Middle frontal gyrus (tissue), 1 donor: ENCODE results near the gene DNMT1.
"Not testable (repeated sequence)": the region's sequence is repeated elsewhere in the genome, so short reads cannot be mapped to it uniquely, and the experiment has no call there.

Experiments
- DNase-seq: peaks from one replicate; pipeline ENCODE4 v3.0.0-alpha.2; 2015; ENCODE audit warnings: low spot score; ENCODE audit errors: extremely low spot score

DNMT1 gene

DNA sequence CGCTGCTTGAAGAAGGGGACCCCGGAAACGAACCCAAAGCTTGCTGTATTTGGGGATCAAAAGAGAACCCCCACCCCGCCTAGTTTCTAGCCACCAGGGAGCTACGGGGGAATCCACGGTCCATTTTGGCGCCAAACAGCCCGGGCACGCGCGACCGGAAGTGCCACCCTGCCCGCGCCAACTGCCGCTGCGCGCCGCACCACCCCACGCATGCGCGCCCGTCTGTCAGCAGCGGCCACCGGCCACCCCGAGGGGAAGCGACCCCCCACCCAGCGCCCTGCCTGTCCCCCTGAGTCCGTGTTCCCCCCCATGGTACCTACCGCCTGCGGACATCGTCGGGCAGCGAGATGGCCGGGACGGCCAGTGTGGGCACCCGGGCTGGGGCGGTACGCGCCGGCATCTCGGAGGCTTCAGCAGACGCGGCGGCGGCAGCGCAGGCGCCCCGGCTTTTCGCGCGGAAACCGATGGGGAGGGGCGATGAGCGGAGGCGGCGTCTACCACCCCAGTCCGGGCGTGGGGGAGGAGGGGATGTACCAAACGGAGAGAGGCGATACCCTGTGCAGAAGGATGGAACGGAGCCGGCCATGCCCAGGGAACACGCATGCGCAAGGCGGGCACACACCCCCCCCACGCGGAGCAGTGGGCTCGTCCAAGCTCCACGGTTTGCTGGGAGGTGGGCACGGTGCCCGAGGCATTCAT, at the start of gene DNMT1:
Gene DNMT1, minus strand, starts transcription at position 454 of the 699 bp plus-strand sequence. Its CDS starts 54 bp downstream, at position 400.
- DNase-seq, result peak; percentile 88

DNA sequence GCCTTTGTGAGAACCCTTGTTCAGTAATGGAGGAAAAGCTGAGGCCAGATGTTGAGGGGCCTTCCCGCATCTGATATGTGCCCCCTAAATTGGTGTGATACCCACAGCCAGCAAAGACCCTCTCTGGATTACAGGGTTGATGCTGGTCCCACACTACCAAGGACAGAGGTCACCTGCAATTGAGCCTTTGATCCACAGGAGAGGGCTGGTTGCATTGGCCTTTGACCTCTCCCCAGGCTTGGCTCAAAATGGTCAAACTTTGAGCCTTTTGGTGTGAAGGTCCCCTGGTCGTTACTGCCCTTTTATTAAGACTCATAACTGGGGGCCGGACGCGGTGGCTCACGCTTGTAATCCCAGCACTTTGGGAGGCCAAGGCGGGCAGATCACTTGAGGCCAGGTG, 48.9 kb upstream of the DNMT1 start:
- DNase-seq, result no peak

DNA sequence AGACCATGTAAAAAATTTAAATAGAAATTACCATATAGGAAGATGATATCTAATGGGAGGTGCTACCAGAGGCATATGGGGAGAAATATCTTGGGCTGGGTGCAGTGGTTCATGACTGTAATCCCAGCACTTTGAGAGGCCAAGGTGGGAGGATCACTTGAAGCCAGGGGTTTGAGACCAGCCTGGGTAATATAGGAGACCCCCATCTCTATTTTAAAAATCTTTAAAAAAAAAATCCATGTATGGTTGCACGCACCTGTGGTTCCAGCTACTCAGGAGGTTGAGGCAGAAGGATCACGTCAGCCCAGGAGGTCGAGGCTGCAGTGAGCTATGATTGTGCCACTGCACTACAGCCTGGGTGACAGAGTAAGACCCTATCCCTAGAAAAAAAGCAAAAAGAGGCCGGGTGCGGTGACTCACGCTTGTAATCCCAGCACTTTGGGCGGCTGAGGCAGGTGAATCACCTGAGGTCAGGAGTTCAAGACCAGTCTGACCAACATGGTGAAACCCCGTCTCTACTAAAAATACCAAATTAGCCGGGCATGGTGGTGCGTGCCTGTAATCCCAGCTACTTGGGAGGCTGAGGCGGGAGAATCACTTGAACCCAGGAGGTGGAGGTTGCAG, 47.2 kb upstream of the DNMT1 start:
- DNase-seq, result not testable (repeated sequence)

DNA sequence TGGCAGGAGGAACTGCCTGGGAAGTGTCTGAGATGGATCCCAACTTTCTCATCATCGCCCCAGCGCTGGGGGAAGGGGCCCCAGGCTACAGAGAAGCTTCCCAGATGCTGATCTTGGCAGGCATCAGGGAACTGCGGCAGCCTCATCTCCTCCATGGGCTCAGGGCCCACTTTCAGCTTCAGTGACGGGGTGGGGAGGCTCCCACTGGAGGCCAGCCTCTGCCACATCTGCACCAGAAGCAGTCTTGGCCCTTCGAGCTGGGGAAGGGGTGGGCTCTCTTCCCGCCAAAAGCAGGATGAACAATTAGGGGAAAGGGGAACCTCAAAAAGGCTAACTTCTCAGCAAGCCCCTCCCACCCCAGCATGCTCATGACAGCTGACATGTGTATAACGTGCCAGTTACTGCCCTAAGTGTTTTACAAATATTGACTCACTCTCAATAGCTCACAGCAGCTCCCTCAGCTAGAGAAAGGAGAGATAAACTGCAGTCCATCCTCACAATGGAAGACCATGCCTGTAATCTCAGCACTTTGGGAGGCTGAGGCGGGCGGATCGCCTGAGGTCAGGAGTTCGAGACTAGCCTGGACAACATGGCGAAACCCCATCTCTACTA, 43.5 kb upstream of the DNMT1 start:
- DNase-seq, result no peak

DNA sequence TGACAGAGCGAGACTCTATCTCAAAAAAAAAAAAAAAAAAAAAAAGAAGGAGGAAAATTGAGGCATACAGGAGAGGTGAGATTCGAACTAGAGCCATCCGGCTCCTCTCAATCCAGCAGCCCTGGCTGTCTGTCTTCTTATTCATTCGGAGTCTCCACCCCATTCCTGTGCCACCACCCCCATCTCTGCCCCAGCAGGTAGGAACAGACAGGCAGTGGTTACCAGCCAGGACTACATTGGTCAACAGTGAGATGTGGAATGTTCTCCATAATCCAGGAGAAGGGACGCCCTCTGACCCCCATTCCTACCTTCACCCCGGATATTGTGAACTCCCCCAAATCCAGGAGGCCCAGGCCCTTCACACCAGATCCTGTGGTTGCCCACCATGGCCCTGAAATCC, 42.9 kb upstream of the DNMT1 start:
- DNase-seq, result no peak

DNA sequence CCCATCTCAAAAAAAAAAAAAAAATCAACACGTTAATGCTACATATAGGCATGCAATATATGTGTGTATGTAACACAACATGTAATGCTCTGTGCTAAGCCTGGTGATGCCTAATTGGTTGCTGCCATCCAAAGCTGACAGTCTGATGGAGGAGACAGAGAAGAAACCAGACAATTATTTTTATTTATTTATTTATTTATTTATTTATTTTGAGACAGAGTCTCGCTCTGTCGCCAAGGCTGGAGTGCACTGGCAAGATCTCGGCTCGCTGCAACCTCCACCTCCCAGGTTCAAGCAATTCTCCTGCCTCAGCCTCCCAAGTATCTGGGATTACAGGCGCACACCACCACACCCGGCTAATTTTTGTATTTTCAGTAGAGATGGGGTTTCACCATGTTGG, 40.7 kb upstream of the DNMT1 start:
- DNase-seq, result not testable (repeated sequence)

DNA sequence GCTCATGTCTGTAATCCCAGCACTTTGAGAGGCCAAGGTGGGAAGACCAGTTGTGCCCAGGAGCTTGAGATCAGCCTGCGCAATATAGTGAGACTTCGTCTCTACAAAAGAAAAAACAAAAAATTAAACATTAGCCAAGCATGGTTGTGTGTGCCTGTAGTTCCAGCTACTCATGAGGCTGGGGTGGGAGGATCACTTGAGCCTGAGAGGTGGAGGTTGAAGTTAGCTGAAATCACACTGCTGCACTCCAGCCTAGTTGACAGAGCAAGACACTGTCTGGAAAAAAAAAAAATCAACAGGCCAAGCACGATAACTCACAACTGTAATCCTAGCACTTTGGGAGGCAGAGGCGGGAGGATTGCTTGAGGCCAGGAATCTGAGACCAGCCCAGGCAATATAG, 40.2 kb upstream of the DNMT1 start:
- no peak for DNase-seq

DNA sequence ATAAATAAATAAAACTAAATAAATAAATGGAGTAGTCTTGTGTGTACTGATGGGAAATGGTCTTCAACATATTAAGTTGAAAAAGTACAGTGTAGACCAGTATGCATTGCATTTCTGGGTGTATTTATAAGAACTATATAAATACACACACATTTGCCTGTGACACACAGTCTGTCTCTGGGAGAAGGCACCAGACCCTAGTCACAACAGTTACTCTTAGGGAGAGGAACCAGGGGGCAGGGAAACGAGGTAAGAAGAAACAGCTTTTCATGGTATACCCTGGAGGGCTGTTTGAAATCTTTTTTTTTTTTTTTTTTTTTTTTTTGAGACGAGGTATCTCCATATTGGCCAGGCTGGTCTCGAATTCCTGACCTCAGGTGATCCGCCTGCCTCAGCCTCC, 39.2 kb upstream of the DNMT1 start:
- DNase-seq, result no peak

DNA sequence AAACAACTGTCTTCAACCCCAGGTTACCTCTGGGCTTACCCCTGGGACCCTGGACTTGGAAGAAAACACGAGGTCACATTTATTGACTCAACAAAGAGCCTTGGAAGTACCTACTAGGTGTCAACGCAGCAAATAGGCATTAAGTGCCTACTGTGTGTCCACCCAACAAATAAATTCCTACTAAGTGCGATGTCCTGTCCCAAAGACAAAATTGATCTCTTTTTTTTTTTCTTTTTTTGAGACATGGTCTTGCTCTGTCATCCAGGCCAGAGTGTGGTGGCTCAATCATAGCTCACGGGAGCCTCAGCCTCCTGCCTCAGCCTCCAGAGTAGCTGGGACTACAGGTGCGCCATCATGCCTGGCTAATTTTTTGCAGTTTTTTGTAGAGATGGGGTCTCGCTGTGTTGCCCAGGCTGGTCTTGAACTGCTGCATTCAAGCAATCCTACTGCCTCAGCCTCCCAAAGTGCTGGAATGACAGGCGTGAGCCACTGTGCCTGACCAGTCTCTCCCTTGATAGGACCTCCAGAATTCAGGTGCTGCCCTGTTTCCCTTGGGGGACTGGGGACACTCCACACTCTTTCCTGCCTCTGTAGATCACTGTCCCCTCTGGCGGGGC, 37.0 kb upstream of the DNMT1 start:
- DNase-seq, result no peak

DNA sequence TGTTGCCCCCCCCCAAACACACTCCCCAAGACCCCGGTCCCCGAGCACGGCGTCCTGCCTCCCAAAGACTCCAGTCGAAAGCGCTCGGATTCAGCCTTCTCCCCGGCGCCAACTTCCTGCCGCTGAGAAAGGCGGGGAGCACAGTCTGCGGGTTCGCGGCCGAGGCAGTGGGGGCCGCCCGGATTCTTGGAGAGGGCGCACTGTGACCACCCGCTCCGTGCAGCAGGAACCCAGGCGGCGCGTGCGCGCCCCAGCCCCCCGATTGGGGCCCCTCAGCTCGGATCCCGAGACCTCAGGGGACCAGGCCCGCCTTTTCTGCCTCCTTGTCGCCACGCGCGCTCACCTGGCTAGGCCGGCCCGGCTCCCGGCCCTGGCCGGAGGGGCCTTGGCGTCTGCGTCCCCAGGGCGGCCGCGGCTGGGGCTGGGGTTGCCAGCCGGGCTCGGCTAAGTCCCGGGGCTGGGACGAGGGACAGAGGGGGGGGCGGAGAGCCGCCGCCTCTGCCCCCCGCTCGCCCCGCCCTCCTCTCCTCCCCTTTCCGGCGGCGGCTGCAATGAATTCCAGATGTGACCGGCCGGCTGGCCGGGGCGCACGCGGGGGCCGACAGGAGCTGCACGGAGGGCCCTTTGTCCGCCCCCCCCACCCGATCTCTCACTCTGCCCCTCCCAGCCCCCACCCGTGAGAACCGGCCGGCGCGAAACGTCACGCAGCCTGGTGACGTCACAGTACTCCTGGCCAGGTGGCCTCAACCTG, 36.3 kb upstream of the DNMT1 start, which contains the start of gene S1PR2:
Gene S1PR2, minus strand, starts transcription at position 471 of the 751 bp plus-strand sequence. CDS start 6,426 bp downstream, outside the sequence.
- no peak for DNase-seq

DNA sequence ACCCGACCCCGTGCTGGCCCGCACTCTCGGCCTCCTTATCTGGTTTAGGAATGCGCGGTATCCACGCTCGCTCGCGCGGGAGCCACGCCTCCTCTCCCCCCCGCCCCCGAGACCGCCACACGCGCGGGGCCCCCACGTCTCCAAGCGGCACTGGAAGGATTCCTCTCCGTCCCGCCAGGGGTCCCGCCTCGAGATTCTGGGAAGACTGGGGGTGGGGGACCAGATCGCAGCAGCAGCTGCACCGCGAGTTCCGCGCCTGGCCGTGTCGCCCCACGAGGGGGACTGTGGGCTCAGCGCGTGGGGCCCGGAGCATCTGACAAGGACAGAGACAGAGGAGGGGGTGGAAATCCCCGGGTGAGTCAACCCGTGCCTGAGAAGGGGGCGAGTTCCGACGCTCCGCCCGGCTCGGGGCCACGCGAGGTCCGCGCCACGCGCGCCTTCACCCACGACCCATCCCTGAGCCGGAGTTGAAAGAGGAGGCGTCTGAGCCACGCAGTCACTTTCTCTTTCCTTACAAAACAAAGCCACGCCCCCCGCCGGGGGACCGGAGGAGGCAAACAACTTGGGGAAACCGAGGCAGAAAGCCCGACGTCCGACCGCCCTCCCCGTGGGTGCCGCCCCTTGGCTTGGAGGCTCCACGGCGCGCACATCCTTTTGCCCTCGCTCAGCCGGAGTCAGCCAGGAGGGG, 35.6 kb upstream of the DNMT1 start:
- no peak for DNase-seq

DNA sequence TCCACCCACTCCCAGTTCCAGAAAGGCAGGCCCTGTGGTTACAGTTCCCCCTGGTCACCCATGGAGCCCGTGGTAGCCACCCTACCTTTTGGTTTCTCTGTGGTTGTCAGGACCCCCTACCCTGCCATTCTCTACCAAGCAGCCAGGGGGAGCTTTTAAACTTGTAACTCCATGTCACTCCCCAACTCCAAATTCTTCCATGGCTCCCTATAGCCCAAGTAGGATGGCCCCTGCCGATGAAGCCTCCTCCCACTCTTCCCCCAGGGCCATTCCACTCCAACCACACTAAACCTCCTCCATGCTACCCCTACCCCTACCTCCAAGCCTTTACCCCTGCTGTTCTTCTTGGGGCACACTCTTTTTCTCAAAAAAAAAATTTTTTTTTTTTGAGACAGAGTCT, 34.2 kb upstream of the DNMT1 start:
- DNase-seq, result no peak

DNA sequence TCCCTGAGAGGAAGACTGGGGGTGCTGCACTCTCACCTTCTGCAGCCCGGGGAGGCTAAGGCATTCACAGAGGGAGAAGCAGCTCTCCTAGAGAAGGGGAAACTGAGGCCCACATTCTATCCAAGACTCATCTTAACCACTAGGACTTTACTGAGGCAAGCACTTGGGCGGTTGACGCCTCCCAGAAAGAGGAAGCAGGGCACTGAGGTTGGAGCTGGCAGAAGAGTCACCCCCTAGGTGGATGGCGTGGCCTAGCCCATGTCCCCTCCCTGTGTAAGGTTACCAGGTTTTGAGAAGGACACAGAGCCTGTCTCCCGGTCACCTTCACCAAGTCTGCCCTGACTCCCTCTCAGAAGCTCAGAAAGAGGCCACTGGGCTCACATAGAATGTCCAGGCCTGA, 33.6 kb upstream of the DNMT1 start:
- DNase-seq, result no peak

DNA sequence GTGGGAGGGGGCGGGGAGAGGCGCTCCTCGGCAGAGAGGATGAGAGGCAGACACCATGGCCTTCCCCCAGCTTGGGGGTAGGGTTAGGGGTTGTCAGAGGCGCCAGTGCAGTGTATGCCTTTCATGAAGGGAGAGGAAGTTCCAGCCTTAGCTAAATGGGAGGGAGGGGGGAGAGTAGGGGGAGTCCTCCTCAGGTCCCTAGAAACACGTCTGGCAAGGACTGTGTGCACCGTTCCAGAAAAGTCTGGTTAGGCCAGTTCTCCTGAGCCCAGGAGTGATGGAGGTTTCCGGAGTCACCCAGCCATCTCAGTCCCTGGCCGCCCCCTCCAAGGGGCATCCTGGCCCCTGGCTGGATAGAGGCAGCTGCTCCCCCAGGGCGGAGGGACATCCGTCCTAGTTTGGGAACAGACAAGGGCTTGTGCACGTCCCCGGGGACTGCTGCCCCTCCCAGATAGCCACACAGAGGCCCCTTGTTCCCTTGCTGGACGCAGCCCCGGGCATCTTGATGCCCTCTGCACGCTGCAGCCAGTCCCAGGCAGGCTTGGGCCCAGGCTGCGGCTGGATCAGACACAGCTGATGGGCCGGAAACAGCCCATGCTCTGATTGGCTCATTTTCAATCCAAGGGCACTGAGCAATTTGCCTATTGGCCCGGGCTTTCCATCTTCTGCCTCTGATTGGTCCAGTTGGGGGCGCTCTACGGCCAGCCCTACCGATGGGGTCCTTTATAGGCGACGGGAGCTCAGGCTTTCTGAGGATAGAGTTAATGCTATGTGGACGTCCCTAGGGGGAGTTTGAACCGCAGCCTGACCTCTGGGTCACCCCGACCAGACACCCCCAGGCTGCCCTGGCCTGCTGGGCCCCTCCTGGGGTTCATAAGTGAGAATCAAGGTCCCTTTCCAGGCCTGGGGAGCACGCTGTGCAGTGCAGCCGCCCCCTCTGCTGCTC, 32.5 kb upstream of the DNMT1 start:
- DNase-seq, result peak; percentile 83

DNA sequence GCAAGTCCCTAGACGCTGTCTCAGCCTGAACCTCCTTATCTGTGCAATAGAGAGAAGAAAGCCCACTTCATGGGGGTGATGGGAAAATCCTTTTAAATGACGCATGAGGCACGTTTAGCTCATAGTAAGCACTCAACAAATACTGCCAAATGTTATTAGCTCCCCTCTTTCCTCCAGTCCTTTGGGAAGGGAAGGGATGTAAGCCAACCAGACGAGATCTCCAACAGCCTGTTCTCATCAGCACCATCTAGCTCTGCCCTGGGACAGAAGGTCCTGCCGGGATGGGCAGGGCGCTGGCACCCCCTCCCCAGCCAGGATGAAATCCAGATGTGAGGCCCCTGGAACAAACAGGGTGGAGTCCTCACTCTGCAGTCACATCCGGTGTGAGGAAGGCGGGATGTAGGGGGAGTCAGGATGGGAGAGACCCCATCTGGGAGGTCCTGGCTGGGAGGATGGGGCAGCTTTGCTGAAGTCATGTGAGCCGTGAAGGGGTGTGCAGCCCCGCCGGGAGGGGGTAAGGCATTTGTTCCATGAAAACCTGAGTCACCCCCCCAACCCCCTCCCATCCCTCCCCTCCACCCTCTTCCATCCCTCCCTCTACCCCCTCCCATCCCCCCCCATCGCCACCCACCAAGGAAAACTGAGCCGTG, 31.7 kb upstream of the DNMT1 start:
- no peak for DNase-seq

DNA sequence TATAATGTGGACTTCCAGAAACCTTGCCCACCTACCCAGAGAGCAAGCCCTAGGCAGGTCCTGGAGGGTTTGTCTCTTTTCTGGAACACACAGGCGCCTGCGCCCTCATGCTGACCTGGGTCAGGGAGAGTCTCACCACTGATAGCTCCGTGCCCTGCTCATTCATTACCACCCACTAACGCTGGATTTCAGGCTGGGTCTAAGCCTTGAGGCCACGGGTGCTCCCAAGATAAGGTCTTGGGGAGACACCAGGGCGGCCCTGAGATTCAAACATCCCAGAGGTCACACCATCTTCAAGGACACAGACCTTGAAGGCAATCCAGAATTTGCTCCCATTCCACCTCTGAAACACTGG, 31.2 kb upstream of the DNMT1 start:
- no peak for DNase-seq

DNA sequence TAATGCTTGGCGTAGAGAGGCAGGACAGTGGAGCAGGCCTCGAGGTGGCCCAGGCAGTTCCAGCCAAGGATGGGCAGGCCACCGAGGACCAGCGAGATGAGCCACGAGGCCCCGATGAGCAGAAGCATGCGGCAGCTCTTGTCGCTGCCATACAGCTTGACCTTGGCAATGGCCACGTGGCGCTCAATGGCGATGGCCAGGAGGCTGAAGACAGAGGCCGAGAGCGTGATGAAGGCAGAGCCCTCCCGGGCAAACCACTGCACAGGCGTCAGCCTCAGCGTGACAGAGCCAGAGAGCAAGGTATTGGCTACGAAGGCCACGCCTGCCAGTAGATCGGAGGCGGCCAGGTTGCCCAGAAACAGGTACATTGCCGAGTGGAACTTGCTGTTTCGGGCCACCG, 29.6 kb upstream of the DNMT1 start:
- no peak for DNase-seq

DNA sequence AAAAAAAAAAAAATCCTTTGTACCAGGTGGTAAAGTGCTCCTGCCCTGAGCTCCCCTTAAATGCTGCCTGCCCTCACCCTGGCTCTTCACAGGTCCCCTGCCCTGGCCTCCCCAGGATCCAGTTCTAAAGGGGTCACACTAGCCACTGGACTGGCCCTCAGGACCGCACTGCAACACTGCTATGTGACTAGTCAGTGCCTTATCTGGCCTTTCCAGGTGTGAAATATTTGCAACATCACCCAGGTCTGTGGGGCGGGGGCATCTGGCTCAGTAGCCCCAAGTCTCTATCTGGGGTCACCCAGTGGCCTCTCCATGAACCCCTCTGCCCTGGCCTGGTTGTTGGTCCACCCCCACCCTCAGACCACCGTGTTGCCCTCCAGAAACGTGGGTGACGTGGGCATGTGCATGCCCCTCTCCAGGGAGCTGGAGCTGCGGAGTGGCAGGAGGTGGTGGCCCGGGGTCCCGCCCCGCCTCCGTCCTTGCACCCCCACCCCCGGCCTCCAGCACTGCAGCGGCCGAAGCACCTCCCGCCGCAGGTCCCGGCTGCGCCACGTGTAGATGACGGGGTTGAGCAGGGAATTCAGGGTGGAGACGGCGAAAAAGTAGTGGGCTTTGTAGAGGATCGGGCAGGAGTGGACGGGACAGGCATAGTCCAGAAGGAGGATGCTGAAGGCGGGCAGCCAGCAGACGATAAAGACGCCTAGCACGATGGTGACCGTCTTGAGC, 28.9 kb upstream of the DNMT1 start:
- no peak for DNase-seq
